ENCODE data around the gene PTRH2.

DNA sequence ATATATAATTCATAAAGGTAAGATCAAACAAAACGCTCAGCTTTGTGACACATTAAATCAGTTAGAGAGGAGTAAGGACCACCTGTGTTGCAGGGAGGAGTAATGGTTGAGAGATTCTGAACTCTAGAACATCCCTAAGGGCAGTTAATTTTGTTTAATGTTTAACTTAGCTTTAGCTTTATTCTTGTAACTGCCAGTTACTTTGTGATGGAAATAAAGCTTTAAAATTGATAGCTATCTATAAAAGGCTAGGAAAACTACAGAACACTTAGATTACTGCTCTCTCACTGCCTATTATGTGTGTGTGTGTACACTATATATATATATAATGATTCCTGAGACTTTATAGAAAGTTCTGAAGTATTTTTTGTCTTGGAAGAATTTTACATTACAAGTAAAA lies 37.8 kb downstream of the PTRH2 start:
- no peak for TF ChIP-seq CTCF (IDR thresholded peaks at IDR 0.05; ENCODE audit: low read depth, low read length, poor library complexity, severe bottlenecking)
- no peak for TF ChIP-seq EZH2phosphoT487 (IDR thresholded peaks at IDR 0.05; ENCODE audit: borderline replicate concordance, low read length)

Measured in DOHH2 (cell line).